ENCODE data around the gene GNPDA2.

- 0 out of 2 replicates have a peak, but pooled peaks have one; percentile 45 for TF ChIP-seq NFRKB (IDR thresholded peaks at IDR 0.05; ENCODE audit: low read depth)
- no peak for TF ChIP-seq KDM1A (IDR thresholded peaks at IDR 0.05)
- TF ChIP-seq TCF15 (CRISPR knock-in tag; IDR thresholded peaks at IDR 0.05), result no peak
- no peak for TF ChIP-seq RFX5 (IDR thresholded peaks at IDR 0.05; ENCODE audit: low read depth, low read length)
- TF ChIP-seq SETDB1 (IDR thresholded peaks at IDR 0.05; ENCODE audit: low read length), result peak; percentile 37
- no peak for TF ChIP-seq ZZZ3 (IDR thresholded peaks at IDR 0.05)
- TF ChIP-seq CTCF (IDR thresholded peaks at IDR 0.05 in 2 of 3, conservative IDR thresholded peaks at IDR 0.05 in 1 of 3; ENCODE audit: insufficient read depth in 2 of 3, low read depth in 1 of 3, low read length in 3 of 3), result peak; percentile 6 to 45 (median 30); a peak in 2 of 6 replicates
- no peak for TF ChIP-seq EP300 (IDR thresholded peaks at IDR 0.05; ENCODE audit: low read length)
- TF ChIP-seq RAD21 (CRISPR knock-in tag; conservative IDR thresholded peaks at IDR 0.05 in 1 of 2, IDR thresholded peaks at IDR 0.05 in 1 of 2), result peak in 1 of 2 experiments; percentile 13; a peak in 1 of 4 replicates
- TF ChIP-seq TAF1 (IDR thresholded peaks at IDR 0.05; ENCODE audit: control insufficient read depth, extremely low read depth, insufficient read depth, low read length, severe bottlenecking), result peak; percentile 86
- TF ChIP-seq BCL6 (CRISPR knock-in tag; IDR thresholded peaks at IDR 0.05), result no peak
Observed at GRCh38 chr4:44726038-44726871, at the start of gene GNPDA2.

Measured in K562 (cell line).